Liver (tissue), 9 donors: Measurements from ENCODE around the gene ABTB2. TPM values are rescaled to one million over a fixed set of nuclear protein-coding genes. Genes with fewer than 3 reads are reported as not detected.

Experiments used
- DNase-seq: peaks from one replicate; pipeline ENCODE4 v3.0.0-alpha.2; 2017; ENCODE audit warnings: low spot score
- H3K27ac ChIP-seq, 2 donors: one replicate each; pipeline ENCODE4 v1.7.0; 2013; ENCODE audit warnings: inconsistent platforms in 2 of 2, low read length in 2 of 2, control low read depth in 1 of 2, low read depth in 1 of 2, mild to moderate bottlenecking in 1 of 2
- H3K27me3 ChIP-seq, 4 donors: one replicate each; pipeline versions ENCODE4 v1.6.1 to v1.7.0; 2013; ENCODE audit warnings: low read length in 3 of 4, inconsistent platforms in 1 of 4, mild to moderate bottlenecking in 1 of 4, moderate library complexity in 1 of 4; ENCODE audit not compliant: control insufficient read depth in 4 of 4, insufficient read depth in 4 of 4
- H3K36me3 ChIP-seq, 4 donors: one replicate each; pipeline versions ENCODE4 v1.6.1 to v1.7.0; 2013; ENCODE audit warnings: low read length in 3 of 4, mild to moderate bottlenecking in 3 of 4, low read depth in 1 of 4, moderate library complexity in 1 of 4; ENCODE audit not compliant: control insufficient read depth in 4 of 4, insufficient read depth in 3 of 4
- H3K4me1 ChIP-seq, 4 donors: one replicate each; pipeline versions ENCODE4 v1.6.1 to v1.7.0; 2013; ENCODE audit warnings: low read length in 3 of 4, mild to moderate bottlenecking in 3 of 4, moderate library complexity in 1 of 4; ENCODE audit not compliant: control insufficient read depth in 4 of 4, insufficient read depth in 4 of 4
- H3K4me3 ChIP-seq, 3 donors: one replicate each; pipeline versions ENCODE4 v1.6.1 to v1.7.0; 2013; ENCODE audit warnings: low read length in 3 of 3, control low read depth in 1 of 3, low read depth in 1 of 3, mild to moderate bottlenecking in 1 of 3
- H3K9ac ChIP-seq, 2 donors: one replicate each; pipeline ENCODE4 v1.7.0; 2013; ENCODE audit warnings: low read length in 2 of 2, mild to moderate bottlenecking in 2 of 2, moderate library complexity in 2 of 2, control low read depth in 1 of 2, low read depth in 1 of 2
- H3K9me3 ChIP-seq, 4 donors: one replicate each; pipeline versions ENCODE4 v1.6.1 to v1.7.0; 2013; ENCODE audit warnings: low read length in 3 of 4; ENCODE audit not compliant: control insufficient read depth in 4 of 4
- FOXA1 ChIP-seq: IDR thresholded peaks from 2 replicates; pipeline ENCODE4 v1.6.1; 2016; ENCODE audit warnings: antibody characterized with exemption
- FOXA2 ChIP-seq: IDR thresholded peaks from 2 replicates; pipeline ENCODE4 v1.6.1; 2016; ENCODE audit warnings: antibody characterized with exemption
- GABPA ChIP-seq, 2 donors: IDR thresholded peaks in 1 of 2; conservative IDR thresholded peaks in 1 of 2; 2 replicates each; pipeline ENCODE4 v1.6.1; 2016; ENCODE audit warnings: antibody characterized with exemption in 2 of 2, mild to moderate bottlenecking in 1 of 2, moderate library complexity in 1 of 2
- HNF4A ChIP-seq, 2 donors: conservative IDR thresholded peaks; 2 replicates each; pipeline ENCODE4 v1.6.1; 2016; ENCODE audit warnings: antibody characterized with exemption in 2 of 2, mild to moderate bottlenecking in 2 of 2
- HNF4G ChIP-seq: IDR thresholded peaks from 2 replicates; pipeline ENCODE4 v1.6.1; 2016; ENCODE audit warnings: antibody characterized with exemption
- JUND ChIP-seq, 2 donors: IDR thresholded peaks; 2 replicates each; pipeline ENCODE4 v1.6.1; 2016; ENCODE audit warnings: antibody characterized with exemption in 2 of 2
- NR2F2 ChIP-seq: IDR thresholded peaks from 2 replicates; pipeline ENCODE4 v1.6.1; 2016; ENCODE audit warnings: antibody characterized with exemption
- RAD21 ChIP-seq, 2 donors: IDR thresholded peaks; 2 replicates each; pipeline ENCODE4 v1.6.1; 2016; ENCODE audit warnings: antibody characterized with exemption in 2 of 2, mild to moderate bottlenecking in 2 of 2
- RXRA ChIP-seq, 2 donors: IDR thresholded peaks; 2 replicates each; pipeline ENCODE4 v1.6.1; 2017 to 2018; ENCODE audit warnings: antibody characterized with exemption in 2 of 2, mild to moderate bottlenecking in 1 of 2
- SP1 ChIP-seq: IDR thresholded peaks from 2 replicates; pipeline ENCODE4 v1.6.1; 2018; ENCODE audit warnings: antibody characterized with exemption, mild to moderate bottlenecking
- TAF1 ChIP-seq: conservative IDR thresholded peaks from 2 replicates; pipeline ENCODE4 v1.6.1; 2016; ENCODE audit warnings: antibody characterized with exemption, mild to moderate bottlenecking
- YY1 ChIP-seq: IDR thresholded peaks from 2 replicates; pipeline ENCODE4 v1.6.1; 2016; ENCODE audit warnings: antibody characterized with exemption, mild to moderate bottlenecking
- WGBS: extraction: QIAGEN DNeasy Blood & Tissue Kit; methylation state at CpG from one replicate; pipeline ENCODE4 v1.1.7; 2013; 5-methylcytosine and 5-hydroxymethylcytosine counted together
- polyA plus RNA-seq, 2 donors: library from polyadenylated mRNA; stranded (reverse) in 1 of 2; unstranded in 1 of 2; fragments of 200-250 nt in 1 of 2; fragments of >200 nt in 1 of 2; fragmentation: Nextera tagmentation in 1 of 2; extraction: Ambion mirVana in 1 of 2; gene quantifications; one replicate each; pipeline versions ENCODE4 v1.2.1 to v1.2.3, GENCODE V29; 2013 to 2015
- total RNA-seq, 2 donors: library from RNA; depleted of rRNA; stranded (reverse); fragments of >200 nt; gene quantifications; one replicate each; pipeline ENCODE4 v1.2.3, GENCODE V29; 2014
- TF ChIP-seq, protein P1 (sequence below): IDR thresholded peaks from 2 replicates; pipeline ENCODE4 v1.6.1; 2016; ENCODE audit warnings: antibody characterized with exemption
- TF ChIP-seq, protein P2 (sequence below): IDR thresholded peaks from 2 replicates; pipeline ENCODE4 v1.6.1; 2016; ENCODE audit warnings: antibody characterized with exemption
- TF ChIP-seq, protein P3 (sequence below): IDR thresholded peaks from 2 replicates; pipeline ENCODE4 v1.6.1; 2016; ENCODE audit warnings: antibody characterized with exemption
- donor health status: healthy.
- donor health status: healthy.
- donor health status: healthy.
- donor health status: healthy.
- donor health status: healthy.

The ABTB2 gene
- total and polyA plus RNA-seq, 4 donors, result 2.4 to 8.9 (median 6.1) TPM

DNA sequence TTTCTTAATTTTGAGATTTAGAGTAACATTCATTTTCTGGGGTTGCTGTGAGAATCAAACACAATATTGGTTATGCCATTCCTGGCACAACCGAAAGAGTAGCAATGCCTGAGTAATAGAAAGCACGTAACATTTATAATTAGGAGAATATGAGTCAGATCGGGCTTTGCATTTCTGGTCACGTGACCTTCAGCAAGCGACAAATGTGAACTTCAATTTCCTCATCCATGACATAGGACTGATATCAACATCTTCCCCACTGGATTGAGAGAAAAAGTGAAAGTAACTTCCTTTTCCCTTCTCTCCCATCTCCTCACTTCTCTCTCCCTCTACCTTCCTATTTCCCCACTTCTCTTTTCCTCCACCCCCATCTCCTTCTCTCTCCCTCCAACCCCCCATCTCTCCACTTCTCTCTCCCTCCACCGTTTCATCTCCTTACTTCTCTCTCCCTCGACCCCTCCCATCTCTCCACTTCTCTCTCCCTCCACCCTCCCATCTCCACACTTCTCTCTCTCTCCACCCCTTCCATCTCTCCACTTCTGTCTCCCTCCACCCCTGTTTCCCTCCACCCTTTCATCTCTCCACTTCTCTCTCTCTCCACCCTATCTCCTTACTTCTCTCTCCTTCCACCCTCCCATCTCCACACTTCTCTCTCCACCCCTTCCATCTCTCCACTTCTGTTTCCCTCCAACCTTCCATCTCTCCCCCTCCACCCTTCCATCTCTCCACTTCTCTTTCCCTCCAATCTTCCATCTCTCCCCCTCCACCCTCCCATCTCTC, 47.5 kb upstream of the ABTB2 start:
- Histone ChIP-seq H3K4me3 (no peak overlapping the region), H3K27me3 (no peaks in the 10 kb centered on the region), H3K9ac (no peak overlapping the region), H3K27ac (peak overlapping the region; percentile 65 to 76), H3K9me3 (no peaks in the 10 kb centered on the region), H3K4me1 (peaks cover 4 to 60% (median 32%) of the 10 kb centered on the region in 4 donors), H3K36me3 (no peaks in the 10 kb centered on the region)
- DNase-seq, result no peak
- no peak for TF ChIP-seq NR2F2
- TF ChIP-seq TAF1, result no peak
- no peak for TF ChIP-seq RXRA (IDR thresholded peaks at IDR 0.05)
- TF ChIP-seq GABPA (IDR thresholded peaks at IDR 0.05 in 1 of 2, conservative IDR thresholded peaks at IDR 0.05 in 1 of 2), result no peak
- TF ChIP-seq, protein P1, sequence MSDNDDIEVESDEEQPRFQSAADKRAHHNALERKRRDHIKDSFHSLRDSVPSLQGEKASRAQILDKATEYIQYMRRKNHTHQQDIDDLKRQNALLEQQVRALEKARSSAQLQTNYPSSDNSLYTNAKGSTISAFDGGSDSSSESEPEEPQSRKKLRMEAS, result no peak
- WGBS, result 55% methylated on average over 6 of the region's 7 CpGs

DNA sequence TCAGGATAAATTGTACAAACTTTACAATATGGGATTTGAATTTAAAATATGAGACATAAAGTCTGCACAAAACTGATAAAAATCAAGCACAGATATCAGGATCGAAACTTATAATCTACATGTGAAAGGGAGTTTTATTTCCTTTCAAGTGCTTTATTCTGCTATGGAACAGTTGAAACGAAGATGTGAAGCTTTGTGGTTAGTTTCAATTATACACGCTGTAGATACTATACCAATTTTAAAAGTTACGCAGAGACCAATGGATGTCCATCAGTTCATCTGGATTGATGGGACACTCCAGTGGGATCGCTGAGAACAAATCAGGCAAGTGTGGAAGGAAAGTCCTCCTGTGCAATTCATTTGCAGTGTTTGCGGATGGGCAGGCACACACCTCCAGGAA, 46.5 kb upstream of the ABTB2 start:
- WGBS, result 91% methylated on average over 6 of the region's 6 CpGs
- DNase-seq, result no peak
- peak overlapping the region; percentile 65 to 73 for H3K27ac ChIP-seq
- H3K9ac ChIP-seq, result no peak overlapping the region
- H3K9me3 ChIP-seq, result no peaks in the 10 kb centered on the region
- peaks cover 4 to 60% (median 32%) of the 10 kb centered on the region in 4 donors for H3K4me1 ChIP-seq
- no peaks in the 10 kb centered on the region for H3K27me3 ChIP-seq
- no peaks in the 10 kb centered on the region for H3K36me3 ChIP-seq
- TF ChIP-seq, protein P2, sequence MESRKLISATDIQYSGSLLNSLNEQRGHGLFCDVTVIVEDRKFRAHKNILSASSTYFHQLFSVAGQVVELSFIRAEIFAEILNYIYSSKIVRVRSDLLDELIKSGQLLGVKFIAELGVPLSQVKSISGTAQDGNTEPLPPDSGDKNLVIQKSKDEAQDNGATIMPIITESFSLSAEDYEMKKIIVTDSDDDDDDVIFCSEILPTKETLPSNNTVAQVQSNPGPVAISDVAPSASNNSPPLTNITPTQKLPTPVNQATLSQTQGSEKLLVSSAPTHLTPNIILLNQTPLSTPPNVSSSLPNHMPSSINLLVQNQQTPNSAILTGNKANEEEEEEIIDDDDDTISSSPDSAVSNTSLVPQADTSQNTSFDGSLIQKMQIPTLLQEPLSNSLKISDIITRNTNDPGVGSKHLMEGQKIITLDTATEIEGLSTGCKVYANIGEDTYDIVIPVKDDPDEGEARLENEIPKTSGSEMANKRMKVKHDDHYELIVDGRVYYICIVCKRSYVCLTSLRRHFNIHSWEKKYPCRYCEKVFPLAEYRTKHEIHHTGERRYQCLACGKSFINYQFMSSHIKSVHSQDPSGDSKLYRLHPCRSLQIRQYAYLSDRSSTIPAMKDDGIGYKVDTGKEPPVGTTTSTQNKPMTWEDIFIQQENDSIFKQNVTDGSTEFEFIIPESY, result no peak
- no peak for TF ChIP-seq FOXA2
- no peak for TF ChIP-seq HNF4A (conservative IDR thresholded peaks at IDR 0.05)
- no peak for TF ChIP-seq GABPA (IDR thresholded peaks at IDR 0.05 in 1 of 2, conservative IDR thresholded peaks at IDR 0.05 in 1 of 2)
- TF ChIP-seq, protein P1, result no peak
- TF ChIP-seq HNF4G, result no peak
- no peak for TF ChIP-seq TAF1
- no peak overlapping the region for H3K4me3 ChIP-seq

DNA sequence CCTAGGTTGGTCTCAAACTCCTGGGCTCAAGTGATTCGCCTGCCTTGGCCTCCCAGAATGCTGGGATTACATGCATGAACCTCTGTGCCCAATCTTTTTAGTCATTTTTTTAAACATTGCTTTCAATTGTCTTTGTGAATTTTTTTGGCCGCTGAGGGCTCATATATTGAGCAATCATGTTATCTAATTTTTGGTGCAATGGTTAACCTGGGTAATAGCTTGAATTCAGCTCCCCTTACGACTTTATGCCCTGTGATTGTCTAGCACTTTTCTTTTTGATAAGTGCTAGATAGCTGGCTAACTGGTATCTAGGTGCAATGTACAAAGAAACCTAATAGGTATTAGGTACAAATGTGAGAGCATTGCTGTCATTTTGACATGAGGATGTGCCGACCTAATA, 45.6 kb upstream of the ABTB2 start:
- H3K36me3 ChIP-seq, result no peaks in the 10 kb centered on the region
- no peak for DNase-seq
- H3K27me3 ChIP-seq, result no peaks in the 10 kb centered on the region
- H3K9ac ChIP-seq, result no peak overlapping the region
- H3K4me1 ChIP-seq, result peaks cover 4 to 52% (median 27%) of the 10 kb centered on the region in 4 donors
- no peaks in the 10 kb centered on the region for H3K9me3 ChIP-seq
- peak overlapping the region; percentile 8 to 73 for H3K27ac ChIP-seq
- 27% methylated on average over 4 of the region's 4 CpGs for WGBS
- TF ChIP-seq YY1, result peak; percentile 60
- TF ChIP-seq RXRA (IDR thresholded peaks at IDR 0.05), result peak; percentile 34 to 64
- peak; percentile 17 for TF ChIP-seq TAF1
- no peak for TF ChIP-seq FOXA2
- TF ChIP-seq JUND (IDR thresholded peaks at IDR 0.05), result peak in 1 of 2 donors; percentile 13
- TF ChIP-seq SP1, result peak; percentile 38
- TF ChIP-seq, protein P3, sequence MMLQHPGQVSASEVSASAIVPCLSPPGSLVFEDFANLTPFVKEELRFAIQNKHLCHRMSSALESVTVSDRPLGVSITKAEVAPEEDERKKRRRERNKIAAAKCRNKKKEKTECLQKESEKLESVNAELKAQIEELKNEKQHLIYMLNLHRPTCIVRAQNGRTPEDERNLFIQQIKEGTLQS, result no peak
- no peak for TF ChIP-seq FOXA1
- TF ChIP-seq, protein P2, result peak; percentile 36
- TF ChIP-seq HNF4A (conservative IDR thresholded peaks at IDR 0.05), result peak; percentile 35 to 65
- peak; percentile 21 to 48 for TF ChIP-seq RAD21 (IDR thresholded peaks at IDR 0.05)
- H3K4me3 ChIP-seq, result no peak overlapping the region
